ENCODE results near the gene PHF19.

Gene PHF19

GRCh38 chr9:120872791-120873502 is 4.0 kb downstream of the PHF19 start:
- DNase-seq, result no peak

- no peak for DNase-seq
Measured at GRCh38 chr9:120870206-120870605, 6.8 kb downstream of the PHF19 start.

- no peak for DNase-seq
Measured at GRCh38 chr9:120869726-120870125, 7.3 kb downstream of the PHF19 start.

GRCh38 chr9:120869360-120869687 is 7.7 kb downstream of the PHF19 start:
- DNase-seq, result no peak

- DNase-seq, result peak; percentile 89
Measured at GRCh38 chr9:120868676-120869359, 8.2 kb downstream of the PHF19 start.

GRCh38 chr9:120868339-120868675 is 8.7 kb downstream of the PHF19 start:
- no peak for DNase-seq

GRCh38 chr9:120867676-120868338 is 9.2 kb downstream of the PHF19 start:
- no peak for DNase-seq

- no peak for DNase-seq
Measured at GRCh38 chr9:120866651-120867050, 10.3 kb downstream of the PHF19 start.

GRCh38 chr9:120865809-120866208 is 11.2 kb downstream of the PHF19 start:
- DNase-seq, result no peak

GRCh38 chr9:120865176-120865575 is 11.8 kb downstream of the PHF19 start:
- no peak for DNase-seq

- no peak for DNase-seq
Measured at GRCh38 chr9:120864719-120865118, 12.3 kb downstream of the PHF19 start.

GRCh38 chr9:120863833-120864232 is 13.2 kb downstream of the PHF19 start:
- DNase-seq, result no peak

- DNase-seq, result no peak
Measured at GRCh38 chr9:120862452-120862851, 14.5 kb downstream of the PHF19 start.

GRCh38 chr9:120861935-120862334 is 15.1 kb downstream of the PHF19 start:
- DNase-seq, result no peak

- DNase-seq, result no peak
Measured at GRCh38 chr9:120860083-120860482, 16.9 kb downstream of the PHF19 start.

GRCh38 chr9:120859361-120859760 is 17.6 kb downstream of the PHF19 start:
- DNase-seq, result no peak

- no peak for DNase-seq
Measured at GRCh38 chr9:120857902-120858301, 19.1 kb downstream of the PHF19 start.

- DNase-seq, result peak; percentile 15
Measured at GRCh38 chr9:120857481-120857880, 19.5 kb downstream of the PHF19 start.

- DNase-seq, result peak; percentile 27
Measured at GRCh38 chr9:120856700-120857099, 20.3 kb downstream of the PHF19 start.

GRCh38 chr9:120855827-120856670 is 20.9 kb downstream of the PHF19 start:
- DNase-seq, result no peak

- DNase-seq, result no peak
Measured at GRCh38 chr9:120854596-120855327, 22.2 kb downstream of the PHF19 start.

GRCh38 chr9:120853198-120853597 is 23.8 kb downstream of the PHF19 start:
- DNase-seq, result no peak
